ENCODE measurements around the gene CORO1C. TPM values are rescaled to one million over a fixed set of nuclear protein-coding genes. Genes with fewer than 3 reads are reported as not detected.

Gene CORO1C
- total and polyA plus RNA-seq, 9 of the 15 experiments (the other 6 are each of a cell fraction or from before 2014, with no cell fraction given): 55.2 to 280 (median 150) TPM

GRCh38 chr12:108732489-108733229, 1.3 kb upstream of the CORO1C start (continued):
- TF ChIP-seq CEBPZ (IDR thresholded peaks at IDR 0.05; ENCODE audit: borderline replicate concordance, low read depth, low read length) (no peak), ZNF212 (CRISPR knock-in tag; IDR thresholded peaks at IDR 0.05) (no peak), CHD4 (IDR thresholded peaks at IDR 0.05; ENCODE audit: insufficient read depth, insufficient replicate concordance, low read depth, low read length, poor library complexity, severe bottlenecking) (peak; percentile 89), ZNF668 (CRISPR knock-in tag; IDR thresholded peaks at IDR 0.05) (0 out of 2 replicates have a peak, but pooled peaks have one; percentile 18), U2AF1 (optimal IDR thresholded peaks at IDR 0.05; ENCODE audit: low read depth, low read length) (no peak), KLF13 (tag; IDR thresholded peaks at IDR 0.05; ENCODE audit: borderline replicate concordance, low read depth) (no peak), ETS2 (tag; IDR thresholded peaks at IDR 0.05; ENCODE audit: borderline replicate concordance, poor library complexity, severe bottlenecking) (no peak), MCM2 (IDR thresholded peaks at IDR 0.05; ENCODE audit: low read depth) (no peak), CREB1 (IDR thresholded peaks at IDR 0.05) (no peak), CREB1 (CRISPR knock-in tag; IDR thresholded peaks at IDR 0.05) (no peak), ADNP (tag; IDR thresholded peaks at IDR 0.05) (peak; percentile 95), BCOR (IDR thresholded peaks at IDR 0.05) (peak; percentile 93), KDM5B (IDR thresholded peaks at IDR 0.05; ENCODE audit: insufficient replicate concordance, low read depth, low read length) (no peak), GTF2A2 (tag; IDR thresholded peaks at IDR 0.05) (no peak)
- TF ChIP-seq, protein P1, sequence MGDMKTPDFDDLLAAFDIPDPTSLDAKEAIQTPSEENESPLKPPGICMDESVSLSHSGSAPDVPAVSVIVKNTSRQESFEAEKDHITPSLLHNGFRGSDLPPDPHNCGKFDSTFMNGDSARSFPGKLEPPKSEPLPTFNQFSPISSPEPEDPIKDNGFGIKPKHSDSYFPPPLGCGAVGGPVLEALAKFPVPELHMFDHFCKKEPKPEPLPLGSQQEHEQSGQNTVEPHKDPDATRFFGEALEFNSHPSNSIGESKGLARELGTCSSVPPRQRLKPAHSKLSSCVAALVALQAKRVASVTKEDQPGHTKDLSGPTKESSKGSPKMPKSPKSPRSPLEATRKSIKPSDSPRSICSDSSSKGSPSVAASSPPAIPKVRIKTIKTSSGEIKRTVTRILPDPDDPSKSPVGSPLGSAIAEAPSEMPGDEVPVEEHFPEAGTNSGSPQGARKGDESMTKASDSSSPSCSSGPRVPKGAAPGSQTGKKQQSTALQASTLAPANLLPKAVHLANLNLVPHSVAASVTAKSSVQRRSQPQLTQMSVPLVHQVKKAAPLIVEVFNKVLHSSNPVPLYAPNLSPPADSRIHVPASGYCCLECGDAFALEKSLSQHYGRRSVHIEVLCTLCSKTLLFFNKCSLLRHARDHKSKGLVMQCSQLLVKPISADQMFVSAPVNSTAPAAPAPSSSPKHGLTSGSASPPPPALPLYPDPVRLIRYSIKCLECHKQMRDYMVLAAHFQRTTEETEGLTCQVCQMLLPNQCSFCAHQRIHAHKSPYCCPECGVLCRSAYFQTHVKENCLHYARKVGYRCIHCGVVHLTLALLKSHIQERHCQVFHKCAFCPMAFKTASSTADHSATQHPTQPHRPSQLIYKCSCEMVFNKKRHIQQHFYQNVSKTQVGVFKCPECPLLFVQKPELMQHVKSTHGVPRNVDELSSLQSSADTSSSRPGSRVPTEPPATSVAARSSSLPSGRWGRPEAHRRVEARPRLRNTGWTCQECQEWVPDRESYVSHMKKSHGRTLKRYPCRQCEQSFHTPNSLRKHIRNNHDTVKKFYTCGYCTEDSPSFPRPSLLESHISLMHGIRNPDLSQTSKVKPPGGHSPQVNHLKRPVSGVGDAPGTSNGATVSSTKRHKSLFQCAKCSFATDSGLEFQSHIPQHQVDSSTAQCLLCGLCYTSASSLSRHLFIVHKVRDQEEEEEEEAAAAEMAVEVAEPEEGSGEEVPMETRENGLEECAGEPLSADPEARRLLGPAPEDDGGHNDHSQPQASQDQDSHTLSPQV (IDR thresholded peaks at IDR 0.05): 0 out of 2 replicates have a peak, but pooled peaks have one; percentile 21
- TF ChIP-seq, protein P2, sequence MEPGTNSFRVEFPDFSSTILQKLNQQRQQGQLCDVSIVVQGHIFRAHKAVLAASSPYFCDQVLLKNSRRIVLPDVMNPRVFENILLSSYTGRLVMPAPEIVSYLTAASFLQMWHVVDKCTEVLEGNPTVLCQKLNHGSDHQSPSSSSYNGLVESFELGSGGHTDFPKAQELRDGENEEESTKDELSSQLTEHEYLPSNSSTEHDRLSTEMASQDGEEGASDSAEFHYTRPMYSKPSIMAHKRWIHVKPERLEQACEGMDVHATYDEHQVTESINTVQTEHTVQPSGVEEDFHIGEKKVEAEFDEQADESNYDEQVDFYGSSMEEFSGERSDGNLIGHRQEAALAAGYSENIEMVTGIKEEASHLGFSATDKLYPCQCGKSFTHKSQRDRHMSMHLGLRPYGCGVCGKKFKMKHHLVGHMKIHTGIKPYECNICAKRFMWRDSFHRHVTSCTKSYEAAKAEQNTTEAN (CRISPR knock-in tag; IDR thresholded peaks at IDR 0.05): 0 out of 2 replicates have a peak, but pooled peaks have one; percentile 33
